SH-SY5Y (cell line): ENCODE results near the gene RUFY1.

Source experiments
- GATA2 ChIP-seq: IDR thresholded peaks from 2 replicates; pipeline ENCODE4 v1.6.1; 2011; ENCODE audit warnings: mild to moderate bottlenecking, low read depth, low read length
- GATA3 ChIP-seq: IDR thresholded peaks from 2 replicates; pipeline ENCODE4 v1.6.1; 2011; ENCODE audit warnings: low read depth, mild to moderate bottlenecking, low read length, moderate library complexity

Gene RUFY1

GRCh38 chr5:179610903-179611265, 60.5 kb downstream of the RUFY1 start:
- no peak for TF ChIP-seq GATA3

GRCh38 chr5:179612577-179613459, 62.5 kb downstream of the RUFY1 start:
- TF ChIP-seq GATA2, result no peak
- TF ChIP-seq GATA3, result no peak

- TF ChIP-seq GATA2, result no peak
- TF ChIP-seq GATA3, result no peak
These were observed 63.2 kb downstream of the RUFY1 start for GRCh38 chr5:179613460-179614071.

GRCh38 chr5:179614745-179615144, 64.4 kb downstream of the RUFY1 start:
- no peak for TF ChIP-seq GATA3
- TF ChIP-seq GATA2, result no peak

GRCh38 chr5:179615203-179615602, 64.8 kb downstream of the RUFY1 start:
- TF ChIP-seq GATA3 (no peak), GATA2 (no peak)

GRCh38 chr5:179616002-179616594, 65.7 kb downstream of the RUFY1 start:
- no peak for TF ChIP-seq GATA3
- TF ChIP-seq GATA2, result no peak

- TF ChIP-seq GATA3, result no peak
- no peak for TF ChIP-seq GATA2
These were observed 67.6 kb downstream of the RUFY1 start for GRCh38 chr5:179617930-179618329.

GRCh38 chr5:179618923-179619554, 68.7 kb downstream of the RUFY1 start:
- TF ChIP-seq GATA3 (no peak), GATA2 (no peak)

GRCh38 chr5:179619776-179620175, 69.4 kb downstream of the RUFY1 start:
- TF ChIP-seq GATA3, result no peak
- TF ChIP-seq GATA2, result no peak

- TF ChIP-seq GATA2, result no peak
- TF ChIP-seq GATA3, result no peak
These were observed 69.9 kb downstream of the RUFY1 start for GRCh38 chr5:179620293-179620692.

- TF ChIP-seq GATA2, result no peak
- no peak for TF ChIP-seq GATA3
These were observed 70.5 kb downstream of the RUFY1 start for GRCh38 chr5:179620703-179621350.

- TF ChIP-seq GATA3, result peak; percentile 46; the same call in 1 of the 2 replicates
- no peak for TF ChIP-seq GATA2
These were observed 71.3 kb downstream of the RUFY1 start for GRCh38 chr5:179621551-179622214.
